ENCODE results near the gene SLC51B. TPM values are rescaled to one million over a fixed set of nuclear protein-coding genes. Genes with fewer than 3 reads are reported as not detected.

The SLC51B gene
- total and polyA plus RNA-seq, 10 of the 15 experiments (the other 5 are each of a cell fraction or from before 2014, with no cell fraction given), result 0.05 to 0.17 (median 0.13) TPM; not detected in 7

- 80% methylated on average over 12 of the region's 13 CpGs for WGBS (ENCODE audit: insufficient coverage, insufficient replicate concordance, low lambda C conversion rate, missing lambda C conversion rate)
- H3K27ac ChIP-seq (ENCODE audit: control insufficient read depth, insufficient read depth), result no peak overlapping the region
- H3K79me2 ChIP-seq (ENCODE audit: control insufficient read depth, insufficient read depth, low read length), result no peaks in the 10 kb centered on the region
- peaks cover 0 to 6% of the 10 kb centered on the region in 2 experiments; a peak in 1 of 4 replicates for H3K27me3 ChIP-seq (replicated peaks in 1 of 2; ENCODE audit: control insufficient read depth in 2 of 2, insufficient read depth in 2 of 2, low read length in 1 of 2)
- intact Hi-C loops (cut with micrococcal nuclease; ENCODE audit: unreplicated experiment) (loop anchor here (10.0 kb wide), 1 partner anchor 353 kb away; no protein-coding TSS in a partner anchor), in situ Hi-C loops (cut with MboI) (no loop called here)
- RAD21 ChIA-PET (ENCODE audit: unreplicated experiment), result interaction anchor here (0.6 to 1.6 kb wide), 2 partner anchors 183 to 357 kb away, joined by 3 to 4 read pairs; no protein-coding TSS in a partner anchor
- FAIRE-seq (no peak), ATAC-seq (no peak), DNase-seq (ENCODE audit: low read depth, low spot score) (no peak)
- no peak for TF ChIP-seq IRF3 (IDR thresholded peaks at IDR 0.05)
- TF ChIP-seq CTCF (IDR thresholded peaks at IDR 0.05 in 2 of 3, conservative IDR thresholded peaks at IDR 0.05 in 1 of 3; ENCODE audit: control insufficient read depth in 2 of 3, extremely low read depth in 1 of 3, insufficient read depth in 1 of 3, low read depth in 3 of 3, low read length in 3 of 3), result no peak
- no peak for TF ChIP-seq TBL1XR1 (IDR thresholded peaks at IDR 0.05; ENCODE audit: low read depth, low read length)
- no peak for TF ChIP-seq FOS (IDR thresholded peaks at IDR 0.05; ENCODE audit: borderline replicate concordance, extremely low read depth, insufficient read length)
- no peak for TF ChIP-seq IKZF2 (IDR thresholded peaks at IDR 0.05)
- TF ChIP-seq ESRRA (IDR thresholded peaks at IDR 0.05; ENCODE audit: low read length), result no peak
- no peak for TF ChIP-seq BCLAF1 (IDR thresholded peaks at IDR 0.05)
- no peak for TF ChIP-seq MTA2 (IDR thresholded peaks at IDR 0.05; ENCODE audit: low read depth)
- no TSS peak for BruUV-seq (replicated peaks)
- SMC1A ChIA-PET (ENCODE audit: uncharacterized antibody, unreplicated experiment), result interaction anchor here (1.1 to 1.8 kb wide), 2 partner anchors 33 to 53 kb away, joined by 5 to 7 read pairs; no protein-coding TSS in a partner anchor
- no peak overlapping the region for H2AFZ ChIP-seq (ENCODE audit: control insufficient read depth, low read depth, low read length)
- no peaks in the 10 kb centered on the region for H3K4me1 ChIP-seq (ENCODE audit: control insufficient read depth, insufficient read depth, low read length)
- POLR2A ChIA-PET, result no interaction called here
- no peak overlapping the region for H3K4me3 ChIP-seq
- no peak overlapping the region for H3K4me2 ChIP-seq (ENCODE audit: control insufficient read depth, insufficient read depth)
- H4K20me1 ChIP-seq (ENCODE audit: control insufficient read depth, insufficient read depth), result no peaks in the 10 kb centered on the region
- H3K9ac ChIP-seq (ENCODE audit: control insufficient read depth, insufficient read depth, low read length), result no peak overlapping the region
- CTCF ChIA-PET, result interaction anchor here (1.0 to 2.6 kb wide), 5 partner anchors 13 to 118 kb away, joined by 3 to 8 read pairs (median 6); no protein-coding TSS in a partner anchor
- H3K36me3 ChIP-seq (ENCODE audit: control insufficient read depth in 2 of 2, insufficient read depth in 2 of 2, low read length in 1 of 2), result no peaks in the 10 kb centered on the region
- no peaks in the 10 kb centered on the region for H3K9me3 ChIP-seq (replicated peaks; ENCODE audit: control insufficient read depth, insufficient read depth, low read length)
Observed at GRCh38 chr15:65087873-65088642, 42.9 kb downstream of the SLC51B start.
